ENCODE results near the gene TNN. TPM values are rescaled to one million over a fixed set of nuclear protein-coding genes. Genes with fewer than 3 reads are reported as not detected.

TNN gene
- total RNA-seq, 4 donors from 2014 or later = 0.16 to 2.2 (median 0.63) TPM

DNA sequence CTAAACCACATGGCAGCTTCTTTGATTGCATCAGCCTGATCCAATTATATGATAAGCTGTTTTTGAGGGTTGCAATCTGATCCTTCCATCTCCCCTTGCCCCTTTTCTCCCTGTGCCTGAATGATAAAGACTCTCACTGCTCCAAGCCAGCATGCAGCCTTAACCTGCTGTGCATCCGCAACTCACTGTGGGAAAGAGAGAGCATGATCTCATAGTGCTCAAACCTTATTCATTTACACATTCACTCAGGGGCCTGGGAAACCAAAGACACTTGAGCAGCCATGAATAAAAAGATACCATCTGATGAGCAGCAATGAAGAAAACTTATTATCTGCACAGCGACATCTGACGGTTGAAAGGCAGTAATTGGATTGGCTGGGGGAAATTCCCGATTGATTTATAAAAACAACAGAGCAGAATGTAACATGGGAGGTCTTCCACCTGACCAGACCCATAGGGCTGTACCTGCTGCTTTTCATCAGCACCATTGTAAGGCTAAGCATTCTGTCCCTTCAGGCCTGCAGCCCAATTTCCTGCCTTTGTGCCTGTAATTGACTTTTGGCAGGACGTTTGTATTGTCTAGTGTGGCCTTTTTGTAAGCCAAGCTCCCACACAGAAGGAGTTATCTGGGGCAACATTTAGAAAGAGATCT, 62.5 kb downstream of the TNN start:
- no peak overlapping the region for H3K4me3 ChIP-seq
- H3K36me3 ChIP-seq = no peaks in the 10 kb centered on the region
- peaks cover 29% of the 10 kb centered on the region for H3K4me1 ChIP-seq
- TF ChIP-seq POLR2A (IDR thresholded peaks at IDR 0.05) (no peak), EP300 (IDR thresholded peaks at IDR 0.05) (no peak), POLR2AphosphoS5 (IDR thresholded peaks at IDR 0.05) (no peak)
- TF ChIP-seq, protein P1, sequence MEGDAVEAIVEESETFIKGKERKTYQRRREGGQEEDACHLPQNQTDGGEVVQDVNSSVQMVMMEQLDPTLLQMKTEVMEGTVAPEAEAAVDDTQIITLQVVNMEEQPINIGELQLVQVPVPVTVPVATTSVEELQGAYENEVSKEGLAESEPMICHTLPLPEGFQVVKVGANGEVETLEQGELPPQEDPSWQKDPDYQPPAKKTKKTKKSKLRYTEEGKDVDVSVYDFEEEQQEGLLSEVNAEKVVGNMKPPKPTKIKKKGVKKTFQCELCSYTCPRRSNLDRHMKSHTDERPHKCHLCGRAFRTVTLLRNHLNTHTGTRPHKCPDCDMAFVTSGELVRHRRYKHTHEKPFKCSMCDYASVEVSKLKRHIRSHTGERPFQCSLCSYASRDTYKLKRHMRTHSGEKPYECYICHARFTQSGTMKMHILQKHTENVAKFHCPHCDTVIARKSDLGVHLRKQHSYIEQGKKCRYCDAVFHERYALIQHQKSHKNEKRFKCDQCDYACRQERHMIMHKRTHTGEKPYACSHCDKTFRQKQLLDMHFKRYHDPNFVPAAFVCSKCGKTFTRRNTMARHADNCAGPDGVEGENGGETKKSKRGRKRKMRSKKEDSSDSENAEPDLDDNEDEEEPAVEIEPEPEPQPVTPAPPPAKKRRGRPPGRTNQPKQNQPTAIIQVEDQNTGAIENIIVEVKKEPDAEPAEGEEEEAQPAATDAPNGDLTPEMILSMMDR (IDR thresholded peaks at IDR 0.05) = no peak
- H3K9me3 ChIP-seq = no peaks in the 10 kb centered on the region
- H3K27me3 ChIP-seq = no peaks in the 10 kb centered on the region
- no peak for DNase-seq (ENCODE audit: low spot score in 2 of 2)
- WGBS = 74% methylated on average over 5 of the region's 5 CpGs
- H3K27ac ChIP-seq = no peak overlapping the region

DNA sequence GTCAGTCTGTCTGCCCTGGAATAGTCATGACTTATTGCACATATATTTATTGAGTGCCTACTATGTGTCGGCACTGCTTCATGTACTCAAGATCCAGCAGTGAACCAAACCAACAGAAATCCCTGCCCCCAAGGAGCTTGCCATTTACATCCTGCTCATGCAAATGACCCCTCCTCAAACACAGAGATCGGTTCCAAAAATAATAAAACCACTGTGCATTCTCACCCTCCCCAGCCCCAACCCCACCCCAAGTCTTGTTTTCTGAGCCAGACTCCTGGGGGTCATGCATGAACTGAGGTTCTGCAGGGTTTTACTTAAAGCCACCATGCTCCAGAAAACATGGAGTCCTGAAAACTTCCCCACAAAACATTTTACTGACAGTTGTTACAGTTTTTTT, 63.0 kb downstream of the TNN start:
- Histone ChIP-seq H3K27ac (no peak overlapping the region), H3K4me3 (no peak overlapping the region), H3K27me3 (no peaks in the 10 kb centered on the region), H3K4me1 (peaks cover 29% of the 10 kb centered on the region), H3K9me3 (no peaks in the 10 kb centered on the region), H3K36me3 (no peaks in the 10 kb centered on the region)
- DNase-seq (ENCODE audit: low spot score in 2 of 2) = no peak
- WGBS = 52% methylated on average over 2 of the region's 2 CpGs
- TF ChIP-seq POLR2AphosphoS5 (IDR thresholded peaks at IDR 0.05) (no peak), EP300 (IDR thresholded peaks at IDR 0.05) (no peak), POLR2A (IDR thresholded peaks at IDR 0.05) (no peak)
- TF ChIP-seq, protein P1 (IDR thresholded peaks at IDR 0.05) = no peak

DNA sequence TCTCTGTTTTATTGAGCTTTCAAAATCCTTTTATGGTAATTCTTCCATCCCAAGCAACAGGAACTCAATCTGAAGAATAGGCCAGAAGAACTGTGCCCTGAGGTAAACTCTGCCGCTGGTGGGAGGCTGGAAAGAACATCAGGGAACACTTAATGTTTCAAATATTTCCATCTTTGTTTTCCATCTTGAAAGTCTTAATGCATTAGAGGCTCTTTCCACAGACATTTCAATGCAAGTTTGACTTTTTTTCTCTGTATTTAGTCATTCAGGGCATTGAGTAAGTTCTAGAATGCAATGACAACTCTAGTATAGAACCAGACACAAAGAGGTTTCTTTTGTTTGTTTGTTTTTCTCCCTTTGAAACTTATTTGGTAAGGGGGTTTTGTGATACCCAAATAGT, 63.5 kb downstream of the TNN start:
- no peaks in the 10 kb centered on the region for H3K27me3 ChIP-seq
- 50% methylated on average over 1 of the region's 1 CpG for WGBS
- H3K27ac ChIP-seq = no peak overlapping the region

DNA sequence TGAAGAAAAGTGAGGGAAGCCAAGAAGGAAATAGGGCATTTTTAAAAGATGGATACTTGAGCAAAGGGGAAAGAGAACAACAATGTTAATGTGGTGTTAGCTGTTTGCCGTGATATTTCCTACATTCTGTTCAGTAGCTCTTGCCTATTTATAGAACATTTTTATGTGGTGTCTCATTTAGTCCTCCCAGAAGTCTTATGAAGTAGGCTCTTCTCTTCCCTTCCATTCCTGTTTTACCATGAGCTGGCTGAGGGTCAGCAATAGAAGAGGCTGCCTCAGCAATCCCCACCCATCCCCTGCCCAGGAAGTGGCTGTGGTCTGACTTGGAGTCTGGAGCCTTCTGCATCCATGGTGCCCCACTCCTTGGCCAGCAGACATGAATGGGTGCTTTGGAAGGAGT, 64.8 kb downstream of the TNN start:
- Histone ChIP-seq H3K4me3 (no peak overlapping the region), H3K4me1 (peaks cover 25% of the 10 kb centered on the region), H3K27me3 (no peaks in the 10 kb centered on the region), H3K27ac (no peak overlapping the region), H3K9me3 (no peaks in the 10 kb centered on the region), H3K36me3 (no peaks in the 10 kb centered on the region)
- TF ChIP-seq POLR2A (IDR thresholded peaks at IDR 0.05) (no peak), POLR2AphosphoS5 (IDR thresholded peaks at IDR 0.05) (no peak), EP300 (IDR thresholded peaks at IDR 0.05) (no peak)
- TF ChIP-seq, protein P1 (IDR thresholded peaks at IDR 0.05) = no peak
- WGBS = 43% methylated on average over 1 of the region's 1 CpG
- no peak for DNase-seq (ENCODE audit: low spot score in 2 of 2)

More for the DNA sequence above, 63.5 kb downstream of the TNN start:
- no peaks in the 10 kb centered on the region for H3K36me3 ChIP-seq
- peaks cover 29% of the 10 kb centered on the region for H3K4me1 ChIP-seq
- no peak overlapping the region for H3K4me3 ChIP-seq
- H3K9me3 ChIP-seq = no peaks in the 10 kb centered on the region
- no peak for TF ChIP-seq EP300 (IDR thresholded peaks at IDR 0.05)
- no peak for TF ChIP-seq POLR2AphosphoS5 (IDR thresholded peaks at IDR 0.05)
- TF ChIP-seq, protein P1 (IDR thresholded peaks at IDR 0.05) = no peak
- no peak for TF ChIP-seq POLR2A (IDR thresholded peaks at IDR 0.05)
- DNase-seq (ENCODE audit: low spot score in 2 of 2) = no peak

DNA sequence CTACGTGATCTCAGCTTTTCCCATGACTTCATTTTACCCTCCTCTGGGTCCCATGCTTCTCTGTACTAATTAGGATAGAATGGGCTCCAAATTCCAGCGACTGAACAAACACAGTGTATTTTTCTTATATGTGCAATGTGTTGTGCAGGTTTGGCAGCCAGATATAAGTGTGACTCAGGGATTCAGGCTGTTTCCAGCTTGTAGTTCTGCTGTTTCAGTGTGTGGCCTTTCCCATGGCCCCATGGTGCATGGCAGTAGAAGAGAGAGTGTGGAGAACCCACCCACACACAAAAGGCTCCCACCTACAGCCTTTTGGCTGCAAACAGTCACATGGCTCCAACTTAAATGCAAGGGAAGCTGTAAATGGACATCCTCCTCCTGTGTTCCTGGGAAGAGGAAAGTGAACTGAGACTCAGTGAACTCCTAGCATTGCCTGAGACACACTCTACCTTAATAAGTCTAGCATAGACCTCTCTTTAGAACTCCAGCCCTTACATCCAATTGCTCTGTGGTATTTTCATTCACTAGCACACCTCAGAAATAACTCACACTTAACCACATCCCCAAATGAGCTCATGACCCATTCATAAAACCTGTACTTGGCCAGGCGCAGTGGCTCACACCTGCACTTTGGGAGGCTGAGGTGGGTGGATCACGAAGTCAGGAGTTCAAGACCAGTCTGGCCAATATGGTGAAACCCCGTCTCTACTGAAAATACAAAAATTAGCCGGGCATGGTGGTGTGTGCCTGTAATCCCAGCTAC, 66.2 kb downstream of the TNN start:
- Histone ChIP-seq H3K27me3 (no peaks in the 10 kb centered on the region), H3K9me3 (no peaks in the 10 kb centered on the region), H3K4me3 (no peak overlapping the region), H3K27ac (no peak overlapping the region), H3K36me3 (no peaks in the 10 kb centered on the region), H3K4me1 (peaks cover 16% of the 10 kb centered on the region)
- no peak for TF ChIP-seq EP300 (IDR thresholded peaks at IDR 0.05)
- TF ChIP-seq POLR2AphosphoS5 (IDR thresholded peaks at IDR 0.05) = no peak
- TF ChIP-seq POLR2A (IDR thresholded peaks at IDR 0.05) = no peak
- TF ChIP-seq, protein P1 (IDR thresholded peaks at IDR 0.05) = no peak
- DNase-seq (ENCODE audit: low spot score in 2 of 2) = no peak
- WGBS = 79% methylated on average over 6 of the region's 6 CpGs
